ENCODE data around the gene C20orf144.

DNA sequence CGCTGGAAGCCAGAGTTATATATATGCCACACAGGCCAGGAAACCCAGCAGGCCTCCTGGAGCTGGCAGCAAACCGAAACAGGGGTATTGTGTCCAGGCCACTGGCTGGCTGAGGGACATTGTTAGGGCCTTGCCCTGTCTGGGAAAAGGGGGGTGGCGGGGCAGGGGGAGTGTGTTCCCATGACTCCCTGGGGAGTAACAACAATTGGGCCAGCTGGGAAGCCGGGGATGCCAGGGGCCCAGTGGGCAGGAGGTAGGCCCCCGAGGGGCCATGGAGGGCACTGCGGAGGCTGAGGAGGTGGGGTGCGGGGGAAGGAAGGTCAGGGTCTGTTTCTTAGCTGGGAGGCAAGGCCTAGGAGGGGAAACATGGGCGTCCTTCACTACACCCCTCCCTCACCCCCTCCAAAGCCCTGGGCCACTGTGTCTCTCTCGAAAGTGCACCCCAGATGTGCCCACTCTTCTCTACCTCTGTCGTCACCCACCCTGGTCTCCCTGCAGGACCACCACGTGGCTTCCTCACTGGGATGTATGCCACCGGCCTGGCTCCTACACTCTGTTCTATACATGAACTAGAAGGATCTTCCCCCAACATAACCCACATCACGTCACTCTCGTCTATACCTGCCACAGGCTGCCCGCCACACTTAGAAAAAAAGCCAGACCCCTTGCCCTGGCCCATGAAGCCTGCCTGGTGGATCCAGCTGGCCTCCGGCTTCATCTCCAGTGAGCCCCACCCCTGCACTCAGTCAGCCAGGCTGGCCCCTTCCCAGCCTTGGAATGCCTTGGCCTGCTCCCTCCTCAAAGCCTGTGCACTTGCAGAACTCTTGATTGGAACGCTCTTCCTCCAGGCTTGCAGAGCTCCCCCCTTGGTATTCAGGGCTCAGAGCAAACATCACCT, 31.9 kb downstream of the C20orf144 start:
- TF ChIP-seq, protein P1, sequence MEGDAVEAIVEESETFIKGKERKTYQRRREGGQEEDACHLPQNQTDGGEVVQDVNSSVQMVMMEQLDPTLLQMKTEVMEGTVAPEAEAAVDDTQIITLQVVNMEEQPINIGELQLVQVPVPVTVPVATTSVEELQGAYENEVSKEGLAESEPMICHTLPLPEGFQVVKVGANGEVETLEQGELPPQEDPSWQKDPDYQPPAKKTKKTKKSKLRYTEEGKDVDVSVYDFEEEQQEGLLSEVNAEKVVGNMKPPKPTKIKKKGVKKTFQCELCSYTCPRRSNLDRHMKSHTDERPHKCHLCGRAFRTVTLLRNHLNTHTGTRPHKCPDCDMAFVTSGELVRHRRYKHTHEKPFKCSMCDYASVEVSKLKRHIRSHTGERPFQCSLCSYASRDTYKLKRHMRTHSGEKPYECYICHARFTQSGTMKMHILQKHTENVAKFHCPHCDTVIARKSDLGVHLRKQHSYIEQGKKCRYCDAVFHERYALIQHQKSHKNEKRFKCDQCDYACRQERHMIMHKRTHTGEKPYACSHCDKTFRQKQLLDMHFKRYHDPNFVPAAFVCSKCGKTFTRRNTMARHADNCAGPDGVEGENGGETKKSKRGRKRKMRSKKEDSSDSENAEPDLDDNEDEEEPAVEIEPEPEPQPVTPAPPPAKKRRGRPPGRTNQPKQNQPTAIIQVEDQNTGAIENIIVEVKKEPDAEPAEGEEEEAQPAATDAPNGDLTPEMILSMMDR (IDR thresholded peaks at IDR 0.05; ENCODE audit: low read length) = no peak
- TF ChIP-seq EZH2 (optimal IDR thresholded peaks at IDR 0.05; ENCODE audit: low read depth, low read length) (no peak), EZH2phosphoT487 (IDR thresholded peaks at IDR 0.05; ENCODE audit: low read length) (no peak)
